Activated T-cell treated with anti-CD3 and anti-CD28 coated beads, Interleukin-2, amount 50 U/mL, for 72 hours (primary cell): ENCODE results near the gene PPIP5K1. TPM values are rescaled to one million over a fixed set of nuclear protein-coding genes. Genes with fewer than 3 reads are reported as not detected.
A peak's percentile ranks its signal among the peaks of the same experiment; 100 is the strongest.

Source experiments
- ATAC-seq, 2 donors: fragments of 150-1000 bp; cut with Tn5 transposase; replicated peaks in 1 of 2; 2 replicates each; pipeline ENCODE4 v1.10.0; 2021; ENCODE audit warnings: moderate library complexity in 2 of 2, mild to moderate bottlenecking in 1 of 2
- DNase-seq, 2 donors: peaks; one replicate each; pipeline ENCODE4 v3.0.0; 2021 to 2022; ENCODE audit warnings: mixed read lengths in 1 of 2
- H3K27ac Mint-ChIP-seq: one replicate; pipeline ENCODE4 v1.8.0; 2022; ENCODE audit warnings: mild to moderate bottlenecking, moderate library complexity, mixed read lengths
- H3K27me3 Mint-ChIP-seq: one replicate; pipeline ENCODE4 v1.8.0; 2022; ENCODE audit warnings: low read depth, mixed read lengths
- H3K36me3 Mint-ChIP-seq, 2 donors: one replicate each; pipeline ENCODE4 v1.8.0; 2022; ENCODE audit warnings: mixed read lengths in 2 of 2, mild to moderate bottlenecking in 1 of 2; ENCODE audit not compliant: insufficient read depth in 2 of 2
- H3K4me1 Mint-ChIP-seq: one replicate; pipeline ENCODE4 v1.8.0; 2022; ENCODE audit warnings: low read depth, mixed read lengths
- H3K4me3 Mint-ChIP-seq, 2 donors: one replicate each; pipeline ENCODE4 v1.8.0; 2022; ENCODE audit warnings: mild to moderate bottlenecking in 2 of 2, mixed read lengths in 2 of 2, moderate library complexity in 2 of 2
- H3K9me3 Mint-ChIP-seq, 2 donors: one replicate each; pipeline ENCODE4 v1.8.0; 2022; ENCODE audit warnings: mixed read lengths in 2 of 2
- total RNA-seq, 2 donors: library from RNA; stranded (reverse); gene quantifications; one replicate each; pipeline ENCODE4 v1.2.3, GENCODE V29; 2022

The PPIP5K1 gene
- total RNA-seq, 2 donors from 2014 or later: 38.5 to 50.0 TPM

DNA sequence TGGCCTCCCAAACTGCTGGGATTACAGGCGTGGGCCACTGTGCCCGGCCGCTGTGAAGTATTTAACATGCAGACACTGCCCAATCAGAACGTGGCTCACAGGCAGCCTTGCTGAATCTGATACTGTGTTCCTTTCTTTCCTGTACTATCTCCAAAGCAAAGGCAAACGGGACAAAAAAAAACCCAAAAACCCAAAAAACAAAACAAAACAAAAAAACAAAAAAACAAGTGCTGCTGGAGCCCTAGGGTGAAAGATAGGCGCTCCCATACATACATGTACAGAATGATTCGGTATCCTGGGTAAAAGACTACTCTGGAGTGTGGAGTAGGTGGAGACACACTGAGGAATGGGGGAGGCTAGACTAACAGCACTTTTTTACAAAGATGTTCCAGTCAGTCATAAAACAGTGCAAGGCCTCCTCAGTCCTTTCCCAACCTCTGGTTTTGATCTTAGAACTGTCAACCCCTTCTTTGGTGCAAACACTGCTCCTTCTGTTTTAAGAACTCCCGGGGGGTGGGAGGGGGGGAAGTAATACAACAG, 80.3 kb downstream of the PPIP5K1 start:
- DNase-seq (no peak), ATAC-seq (no peak)
- Mint-ChIP-seq H3K9me3 (no peaks in the 10 kb centered on the region), H3K27me3 (peaks cover 15% of the 10 kb centered on the region), H3K4me3 (peak overlapping the region; percentile 83 to 87), H3K27ac (peak overlapping the region; percentile 82), H3K36me3 (no peaks in the 10 kb centered on the region), H3K4me1 (peaks cover 28% of the 10 kb centered on the region)

DNA sequence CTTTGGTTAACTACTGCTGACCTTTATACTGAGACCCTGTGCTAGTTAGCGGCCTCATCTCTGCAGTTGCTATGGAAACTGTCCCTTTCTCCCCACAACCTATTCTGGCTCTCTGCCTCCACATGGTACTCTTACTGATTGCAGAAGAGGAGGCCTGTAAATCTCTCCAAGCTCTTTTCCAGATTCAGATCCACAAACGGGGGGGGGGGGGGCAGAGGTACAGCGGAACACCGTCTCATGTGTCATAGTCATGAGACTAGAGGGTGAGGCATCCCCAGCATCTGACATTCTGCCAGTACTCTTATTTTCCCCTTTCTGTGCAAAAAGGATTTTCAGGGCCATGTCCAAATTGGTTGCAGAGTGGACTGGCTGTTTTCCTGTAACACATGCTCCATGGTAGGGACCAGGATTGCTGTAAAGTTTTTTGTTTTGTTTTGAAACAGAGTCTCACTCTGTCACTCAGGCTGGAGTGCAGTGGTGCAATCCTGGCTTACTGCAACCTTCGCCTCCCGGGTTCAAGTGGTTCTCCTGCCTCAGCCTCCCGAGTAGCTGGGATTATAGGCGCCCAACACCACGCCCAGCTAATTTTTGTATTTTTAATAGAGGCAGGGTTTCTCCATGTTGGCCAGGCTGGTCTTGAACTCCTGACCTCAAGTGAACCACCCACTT, 80.9 kb downstream of the PPIP5K1 start:
- Mint-ChIP-seq H3K9me3 (no peaks in the 10 kb centered on the region), H3K27me3 (peaks cover 15% of the 10 kb centered on the region), H3K27ac (no peak overlapping the region), H3K4me3 (peak overlapping the region; percentile 78 to 83), H3K4me1 (peaks cover 22% of the 10 kb centered on the region), H3K36me3 (no peaks in the 10 kb centered on the region)
- no peak for DNase-seq
- ATAC-seq: no peak

DNA sequence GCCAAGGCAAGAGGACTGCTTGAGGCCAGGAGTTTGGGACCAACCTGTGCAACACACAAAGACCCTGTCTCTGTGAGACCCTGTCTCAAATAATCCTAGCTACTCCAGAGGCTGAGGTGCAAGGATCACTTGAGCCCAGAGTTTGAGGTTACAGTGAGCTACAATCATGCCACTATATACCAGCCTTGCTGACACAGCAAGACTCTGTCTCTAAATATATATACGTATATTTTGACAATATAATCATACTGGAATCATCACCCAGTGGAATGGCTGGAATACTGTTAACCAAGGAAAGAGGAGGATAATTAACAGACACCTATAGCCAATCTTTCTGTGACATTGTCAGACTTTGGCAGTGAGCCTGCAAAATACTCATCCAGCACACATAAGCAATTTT, 81.6 kb downstream of the PPIP5K1 start:
- H3K36me3 Mint-ChIP-seq: no peaks in the 10 kb centered on the region
- H3K27ac Mint-ChIP-seq: no peak overlapping the region
- H3K4me1 Mint-ChIP-seq: peaks cover 15% of the 10 kb centered on the region
- no peak for ATAC-seq
- no peak for DNase-seq
- no peak overlapping the region for H3K4me3 Mint-ChIP-seq
- H3K27me3 Mint-ChIP-seq: peaks cover 15% of the 10 kb centered on the region
- H3K9me3 Mint-ChIP-seq: no peaks in the 10 kb centered on the region

DNA sequence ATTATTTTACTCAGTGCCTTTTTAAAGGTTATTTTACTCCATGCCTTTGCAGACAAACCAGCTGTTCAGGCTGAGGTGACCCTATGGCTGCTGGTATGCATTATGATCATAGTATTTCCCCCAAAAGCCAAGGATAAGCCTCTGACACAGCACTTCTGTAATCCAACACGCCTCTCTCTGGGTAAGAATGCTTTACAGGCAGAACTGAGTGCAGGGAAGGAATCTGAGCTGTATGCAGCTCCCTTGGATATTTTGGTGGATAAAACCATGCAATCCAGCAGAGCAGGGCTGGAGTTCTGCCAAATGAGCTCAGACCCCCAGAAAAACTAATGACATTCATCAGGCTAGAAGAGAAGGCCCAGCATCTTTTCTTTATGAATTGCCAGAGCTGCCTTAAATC, 84.3 kb downstream of the PPIP5K1 start:
- Mint-ChIP-seq H3K36me3 (no peaks in the 10 kb centered on the region), H3K27me3 (no peaks in the 10 kb centered on the region), H3K4me1 (peaks cover 5% of the 10 kb centered on the region), H3K9me3 (no peaks in the 10 kb centered on the region), H3K4me3 (no peak overlapping the region), H3K27ac (no peak overlapping the region)
- no peak for ATAC-seq
- no peak for DNase-seq

DNA sequence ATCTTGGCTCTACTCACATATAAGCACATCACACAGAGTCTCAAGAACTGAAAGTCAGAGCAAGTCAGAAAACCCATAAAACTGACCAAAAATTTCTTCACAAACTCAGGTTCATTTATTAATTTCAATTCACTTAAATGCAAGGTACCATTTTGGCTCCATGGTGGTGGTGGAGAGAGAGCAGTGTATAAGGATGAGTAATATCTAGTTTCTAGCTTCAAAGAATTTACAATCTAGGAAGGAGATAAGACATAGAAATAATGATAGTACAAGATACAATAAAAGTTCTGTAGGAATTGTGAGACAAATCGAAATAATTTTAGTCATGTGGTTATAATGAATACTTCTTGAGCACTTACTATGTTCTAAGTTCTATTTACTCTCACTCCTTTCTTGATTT, 90.4 kb downstream of the PPIP5K1 start:
- ATAC-seq: peak in 1 of 2 donors; percentile 56
- Mint-ChIP-seq H3K27me3 (no peaks in the 10 kb centered on the region), H3K4me1 (peaks cover under 1% of the 10 kb centered on the region), H3K27ac (peak overlapping the region; percentile 41), H3K4me3 (no peak overlapping the region), H3K36me3 (no peaks in the 10 kb centered on the region), H3K9me3 (no peaks in the 10 kb centered on the region)
- no peak for DNase-seq

DNA sequence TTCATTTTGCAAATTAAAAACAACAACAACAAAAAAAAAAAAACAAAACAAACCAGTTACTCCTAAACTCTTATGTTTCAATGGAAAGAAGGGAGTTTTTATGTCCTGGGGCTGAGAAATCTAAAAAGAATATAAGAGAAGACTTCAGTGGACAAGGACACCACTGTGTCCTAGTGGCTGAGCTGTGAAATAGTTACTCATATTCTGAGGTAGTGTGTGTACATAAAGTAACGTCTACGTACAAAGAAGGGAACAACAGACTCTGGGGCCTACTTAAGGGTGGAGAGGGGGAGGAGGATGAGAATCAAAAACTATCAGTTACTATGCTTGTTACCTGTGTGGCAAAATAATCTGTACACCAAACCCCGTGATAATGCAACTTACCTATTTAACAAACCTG, 91.0 kb downstream of the PPIP5K1 start:
- H3K27me3 Mint-ChIP-seq: no peaks in the 10 kb centered on the region
- H3K9me3 Mint-ChIP-seq: no peaks in the 10 kb centered on the region
- ATAC-seq (no peak), DNase-seq (no peak)
- H3K4me3 Mint-ChIP-seq: no peak overlapping the region
- no peak overlapping the region for H3K27ac Mint-ChIP-seq
- no peaks in the 10 kb centered on the region for H3K36me3 Mint-ChIP-seq
- H3K4me1 Mint-ChIP-seq: peaks cover 7% of the 10 kb centered on the region

GRCh38 chr15:43493703-43494472, 96.1 kb downstream of the PPIP5K1 start:
- Mint-ChIP-seq H3K36me3 (peaks cover 3 to 5% of the 10 kb centered on the region in 2 donors), H3K9me3 (no peaks in the 10 kb centered on the region), H3K4me3 (peak overlapping the region; percentile 87 to 90), H3K27me3 (no peaks in the 10 kb centered on the region), H3K4me1 (peaks cover 27% of the 10 kb centered on the region), H3K27ac (peak overlapping the region; percentile 89)
- DNase-seq (no peak), ATAC-seq (no peak)

GRCh38 chr15:43492673-43493601, 97.1 kb downstream of the PPIP5K1 start, which contains the start of gene TP53BP1:
TSS of gene TP53BP1 (minus strand) at chr15:43493156. CDS start at chr15:43493043, 113 bp downstream.
- peak within 1 kb of the TSS; percentile 87 to 90 for H3K4me3 Mint-ChIP-seq
- peak within 1 kb of the TSS; percentile 89 for H3K27ac Mint-ChIP-seq
- H3K9me3 Mint-ChIP-seq: no peaks in the 10 kb centered on the region
- peak; percentile 93 to 97 for DNase-seq
- peaks cover 27% of the 10 kb centered on the region for H3K4me1 Mint-ChIP-seq
- H3K27me3 Mint-ChIP-seq: no peaks in the 10 kb centered on the region
- H3K36me3 Mint-ChIP-seq: peaks cover 3 to 5% of the 10 kb centered on the region in 2 donors
- peak; percentile 99 to 100 for ATAC-seq

DNA sequence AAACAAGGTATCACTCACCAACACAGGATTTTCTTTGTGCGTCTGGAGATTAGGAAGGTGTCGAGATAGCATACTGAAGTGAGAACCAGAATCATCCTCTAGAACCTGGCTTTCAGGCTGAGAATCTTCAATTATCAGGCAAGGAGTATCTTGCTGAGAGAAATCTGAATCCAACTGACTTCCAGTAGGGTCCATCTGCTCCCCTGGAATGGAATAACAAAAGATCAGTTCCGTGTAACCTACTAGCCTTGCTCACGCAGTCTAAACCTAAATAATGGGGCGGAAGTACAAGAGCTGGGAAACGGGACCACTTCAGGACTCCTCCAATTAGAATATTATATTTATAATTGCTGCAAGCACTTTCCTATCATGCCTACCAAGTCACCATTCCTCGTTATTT, 97.7 kb downstream of the PPIP5K1 start:
- no peaks in the 10 kb centered on the region for H3K9me3 Mint-ChIP-seq

DNA sequence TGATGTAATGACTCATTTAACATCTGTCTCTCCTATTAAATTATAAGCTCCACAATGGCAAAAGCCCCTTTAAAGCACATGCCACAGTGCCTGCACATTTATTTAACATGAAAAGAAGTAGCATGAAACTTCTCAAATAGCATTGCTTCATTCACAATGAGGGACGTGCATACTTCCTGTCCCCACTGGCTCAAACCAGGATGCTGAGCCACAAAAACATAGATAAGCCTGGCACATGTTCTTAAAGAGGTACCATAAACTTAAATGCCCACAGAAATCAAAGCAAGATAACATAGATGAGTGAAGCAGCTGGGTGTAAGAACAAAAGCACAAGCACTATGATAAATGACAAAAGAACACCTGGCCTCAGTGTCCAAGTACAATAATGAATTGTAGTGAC, 100.8 kb downstream of the PPIP5K1 start:
- Mint-ChIP-seq H3K4me1 (peaks cover 22% of the 10 kb centered on the region), H3K27me3 (no peaks in the 10 kb centered on the region), H3K27ac (peak overlapping the region; percentile 76), H3K36me3 (peaks cover 3 to 5% of the 10 kb centered on the region in 2 donors), H3K4me3 (no peak overlapping the region), H3K9me3 (no peaks in the 10 kb centered on the region)
- no peak for ATAC-seq
- DNase-seq: no peak

More for the DNA sequence above, 97.7 kb downstream of the PPIP5K1 start:
- Mint-ChIP-seq H3K27ac (peak overlapping the region; percentile 89), H3K4me1 (peaks cover 27% of the 10 kb centered on the region), H3K27me3 (no peaks in the 10 kb centered on the region), H3K4me3 (peak overlapping the region; percentile 87 to 90), H3K36me3 (peaks cover 3 to 5% of the 10 kb centered on the region in 2 donors)
- DNase-seq (no peak), ATAC-seq (no peak)

DNA sequence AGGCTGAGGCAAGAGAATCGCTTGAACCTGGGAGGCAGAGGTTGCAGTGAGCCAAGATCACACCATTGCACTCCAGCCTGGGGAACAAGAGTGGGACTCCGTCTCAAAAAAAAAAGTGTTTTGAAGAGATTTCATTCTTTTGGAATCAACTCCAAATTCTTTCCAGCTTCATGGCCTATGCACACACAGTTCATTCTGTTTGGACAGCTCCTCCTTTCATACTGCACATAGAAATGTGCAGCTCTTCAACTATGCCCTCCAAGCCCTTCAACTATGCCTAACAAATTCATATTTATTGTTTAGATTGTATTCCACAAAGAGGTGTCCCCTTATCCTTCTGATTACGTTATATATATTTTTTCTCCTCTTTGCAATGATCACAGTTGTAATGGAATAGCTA, 101.2 kb downstream of the PPIP5K1 start:
- Mint-ChIP-seq H3K27ac (peak overlapping the region; percentile 76), H3K36me3 (peaks cover 3 to 5% of the 10 kb centered on the region in 2 donors), H3K9me3 (no peaks in the 10 kb centered on the region), H3K27me3 (no peaks in the 10 kb centered on the region), H3K4me3 (no peak overlapping the region), H3K4me1 (peaks cover 18% of the 10 kb centered on the region)
- DNase-seq (no peak), ATAC-seq (no peak)

GRCh38 chr15:43487271-43487895, 102.6 kb downstream of the PPIP5K1 start:
- Mint-ChIP-seq H3K4me1 (peaks cover 11% of the 10 kb centered on the region), H3K27me3 (no peaks in the 10 kb centered on the region), H3K27ac (no peak overlapping the region), H3K4me3 (no peak overlapping the region), H3K9me3 (no peaks in the 10 kb centered on the region), H3K36me3 (peaks cover 0 to 3% of the 10 kb centered on the region in 2 donors)
- ATAC-seq (no peak), DNase-seq (no peak)
